Stimulated activated CD4-positive, alpha-beta T cell treated with anti-CD3 and anti-CD28 coated beads, TNF-alpha, amount 100 ng/mL, for 1 hour (primary cell): ENCODE measurements around the gene PDCL2.
A peak's percentile ranks its signal among the peaks of the same experiment; 100 is the strongest.
"Not testable (repeated sequence)": the region's sequence is repeated elsewhere in the genome, so short reads cannot be mapped to it uniquely, and the experiment has no call there.

ENCODE experiments used
- DNase-seq, 3 donors: peaks; one replicate each; pipeline ENCODE4 v3.0.0-alpha.2; 2020; ENCODE audit warnings: low read depth in 3 of 3, low spot score in 1 of 3

PDCL2 gene

GRCh38 chr4:55598641-55599040 lies 6.6 kb upstream of the PDCL2 start:
- DNase-seq = no peak

DNA sequence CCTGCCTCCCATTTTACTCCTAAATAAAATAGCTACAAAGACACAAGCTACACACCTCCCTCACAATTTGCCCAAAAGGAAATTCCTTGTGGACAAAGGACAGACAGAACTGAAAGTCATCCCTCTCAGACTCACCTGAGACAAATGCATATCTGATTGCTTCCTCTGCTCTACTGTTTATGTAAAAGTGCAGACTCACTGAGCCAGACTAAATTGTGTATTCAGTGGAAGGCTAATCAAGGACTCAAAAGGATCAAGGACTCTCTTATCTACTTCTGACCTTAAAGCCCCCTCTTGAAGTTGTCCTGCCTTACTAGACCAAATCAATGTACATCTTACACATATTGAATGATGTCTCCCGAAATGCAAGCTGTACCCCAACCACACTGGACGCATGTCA lies 3.9 kb downstream of the PDCL2 start:
- no peak for DNase-seq

- DNase-seq = not testable (repeated sequence)
Measured at GRCh38 chr4:55582773-55583172, 9.3 kb downstream of the PDCL2 start.

DNA sequence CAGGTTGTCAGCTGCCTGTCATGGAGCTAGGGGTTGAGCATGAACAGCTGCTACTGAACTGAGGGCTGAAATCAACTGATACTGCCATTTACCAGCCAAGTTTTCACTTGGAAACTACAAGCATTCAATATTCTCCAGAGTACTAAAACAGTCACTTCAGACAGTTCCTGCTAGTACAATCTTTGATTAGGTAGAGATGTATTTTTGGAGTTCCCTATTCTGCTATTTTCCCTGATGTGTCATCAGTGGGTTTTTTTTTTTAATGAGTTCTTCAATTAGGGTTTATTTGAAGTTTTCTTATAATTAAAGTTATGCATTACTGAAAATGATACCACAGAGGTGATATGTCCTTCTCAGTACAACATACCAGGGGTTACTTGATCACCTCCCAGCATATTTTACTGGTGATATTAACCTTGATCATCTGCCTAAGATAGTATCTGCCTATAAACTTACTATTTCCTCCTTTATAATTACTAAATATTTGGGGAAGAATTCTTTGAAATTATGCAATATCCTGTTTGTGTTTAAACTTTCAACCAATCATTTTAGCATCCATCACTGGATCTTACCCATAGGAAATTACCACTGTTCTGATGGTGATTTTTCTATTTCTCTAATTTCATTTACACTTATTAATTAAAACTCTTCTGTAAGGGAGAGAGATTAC lies 13.6 kb downstream of the PDCL2 start:
- DNase-seq = no peak

- no peak for DNase-seq
Measured at GRCh38 chr4:55575513-55575912, 16.5 kb downstream of the PDCL2 start.

GRCh38 chr4:55574252-55574651 lies 17.8 kb downstream of the PDCL2 start:
- DNase-seq = no peak

- no peak for DNase-seq
Measured at GRCh38 chr4:55571806-55572205, 20.2 kb downstream of the PDCL2 start.

- no peak for DNase-seq
Measured at GRCh38 chr4:55568905-55569504, 23.0 kb downstream of the PDCL2 start.

DNA sequence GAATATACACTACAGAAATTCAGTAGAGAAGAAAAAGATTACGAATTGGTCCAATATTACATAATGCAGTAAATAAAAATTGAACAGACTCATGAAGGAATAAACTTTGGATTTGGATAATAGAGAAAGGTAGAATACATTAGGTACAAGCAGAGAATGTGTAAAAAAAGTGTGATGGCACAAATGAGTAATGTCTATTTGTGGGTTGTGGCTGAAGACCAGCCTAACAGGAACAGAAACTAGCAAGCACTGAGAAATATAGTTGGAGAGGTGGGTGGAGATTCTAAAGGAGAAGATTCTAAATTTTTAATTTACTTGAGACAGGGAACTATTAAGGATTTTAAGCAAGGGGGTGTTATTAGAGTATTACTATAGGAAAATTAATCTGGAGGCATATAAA lies 30.2 kb downstream of the PDCL2 start:
- DNase-seq = no peak

DNA sequence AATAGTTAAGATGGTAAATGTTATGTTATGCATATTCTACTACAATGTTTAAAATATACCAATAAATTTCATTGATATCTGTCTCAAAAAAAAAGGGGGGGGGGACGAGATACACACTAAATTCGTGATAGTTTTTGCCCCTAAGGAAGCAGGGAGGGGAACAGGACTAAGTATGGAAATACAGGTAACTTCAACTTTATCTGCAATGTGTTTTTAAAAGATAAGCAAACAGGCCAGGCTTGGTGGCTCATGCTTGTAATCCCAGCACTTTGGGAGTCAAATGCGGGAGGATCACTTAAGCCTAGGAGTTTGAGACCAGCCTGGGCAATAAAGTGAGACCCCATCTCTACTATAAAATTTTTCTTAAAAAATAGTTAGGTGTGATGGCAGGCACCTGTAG lies 31.9 kb downstream of the PDCL2 start:
- no peak for DNase-seq

DNA sequence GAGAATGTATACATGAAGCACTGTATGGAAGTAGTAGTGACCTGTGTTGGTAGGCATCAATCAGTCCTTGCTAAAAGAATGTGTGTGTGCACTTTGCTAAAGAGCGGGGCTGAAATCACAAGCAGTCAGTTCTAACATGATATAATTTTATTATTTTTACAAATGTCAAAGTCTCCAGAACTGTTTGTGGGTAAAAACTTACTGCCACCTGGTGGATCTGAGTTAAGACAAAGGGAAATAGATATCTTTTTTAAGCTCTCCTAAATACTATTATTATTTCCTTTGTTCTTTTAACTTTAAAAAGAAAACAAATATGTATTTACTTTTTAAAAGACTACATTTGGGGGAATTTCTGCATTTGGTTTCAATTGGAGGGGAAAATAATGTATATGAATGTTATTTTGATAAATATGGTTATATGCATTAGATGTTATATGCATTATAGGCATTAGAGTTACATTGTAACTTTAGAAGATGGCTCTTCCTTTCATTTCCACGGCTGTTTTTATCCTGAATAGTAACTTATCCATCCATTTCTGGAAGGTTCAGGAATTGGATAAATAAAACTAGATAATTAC lies 37.5 kb downstream of the PDCL2 start:
- DNase-seq = no peak

- no peak for DNase-seq
Measured at GRCh38 chr4:55553441-55554201, 38.4 kb downstream of the PDCL2 start.

GRCh38 chr4:55551964-55552363 lies 40.1 kb downstream of the PDCL2 start:
- DNase-seq = not testable (repeated sequence)

GRCh38 chr4:55549888-55550287 lies 42.2 kb downstream of the PDCL2 start:
- no peak for DNase-seq

DNA sequence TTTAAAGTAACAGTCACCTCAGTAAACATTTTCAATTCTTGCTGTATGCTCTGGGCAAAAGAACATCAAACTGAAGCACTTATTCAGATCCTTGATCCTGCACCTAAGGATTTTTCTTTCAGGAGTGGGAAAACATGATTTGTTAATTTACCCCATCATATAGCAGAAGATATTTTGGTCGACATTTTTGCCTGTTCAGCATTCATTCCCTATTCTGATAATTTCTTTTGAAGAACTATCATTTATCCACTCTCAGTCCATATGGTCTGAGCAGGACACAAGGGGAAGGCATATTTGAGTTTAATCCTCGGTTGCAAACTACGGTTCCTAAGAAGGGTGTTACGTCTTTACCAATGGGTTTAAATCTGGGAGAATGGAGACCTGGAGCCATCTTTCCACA lies 44.1 kb downstream of the PDCL2 start:
- DNase-seq = no peak

DNA sequence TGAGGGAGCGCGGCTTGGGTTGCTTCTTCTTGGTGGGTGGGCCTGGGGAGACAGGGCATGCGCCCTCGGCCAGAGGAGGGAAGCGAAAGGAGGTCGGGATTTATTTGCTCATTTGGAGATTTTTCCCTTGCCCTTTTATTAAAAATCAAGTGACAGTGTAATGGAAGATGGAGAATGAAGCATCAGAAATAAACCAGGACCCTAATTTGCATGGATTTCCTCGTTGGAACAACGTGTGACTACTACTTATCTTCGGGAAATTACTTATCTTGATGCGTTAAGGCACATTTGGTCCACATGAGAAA lies 44.6 kb downstream of the PDCL2 start:
- DNase-seq = no peak

DNA sequence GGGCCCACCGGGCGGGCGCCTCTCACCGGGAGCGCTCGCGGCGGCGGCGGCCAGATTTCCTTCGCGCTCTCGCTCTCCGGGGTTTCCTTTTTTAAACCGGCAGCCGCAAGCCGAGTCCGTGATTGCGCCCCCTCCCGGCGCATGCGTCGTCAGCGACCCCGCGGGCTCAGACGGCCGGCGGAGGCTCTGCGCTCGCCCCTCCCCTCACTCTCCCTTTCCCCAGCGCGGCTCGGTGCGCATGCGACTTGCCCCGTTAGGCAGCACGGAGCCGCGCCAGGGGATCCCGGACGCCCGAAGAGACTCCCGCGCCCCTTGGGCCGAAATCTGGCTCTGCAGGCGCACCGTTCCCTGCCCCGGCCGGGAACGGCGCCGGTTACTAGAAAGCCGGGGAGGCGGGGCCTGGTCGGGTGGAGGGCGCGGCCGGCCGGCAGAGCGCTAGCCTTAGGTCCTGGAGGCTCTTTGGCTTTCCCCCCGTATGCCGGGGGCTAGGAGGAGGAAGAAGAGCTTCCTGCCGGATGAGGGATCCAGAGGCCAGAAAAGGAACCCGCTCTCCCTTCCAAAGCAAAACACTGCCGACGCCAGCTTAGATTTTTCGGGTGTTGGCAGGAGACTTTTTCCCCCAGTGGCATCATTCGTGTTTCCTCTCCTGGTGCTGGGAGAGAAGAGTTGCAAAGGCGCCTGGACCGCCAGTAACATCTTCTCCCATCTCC lies 45.1 kb downstream of the PDCL2 start, which contains the start of gene CLOCK:
Gene CLOCK (minus strand): TSS at position 154 of the 710 bp plus-strand sequence. CDS start 64,124 bp downstream, outside the sequence.
- peak; percentile 50 to 75 (median 69) for DNase-seq

- DNase-seq = no peak
Measured at GRCh38 chr4:55546506-55546755, 45.6 kb downstream of the PDCL2 start.

DNA sequence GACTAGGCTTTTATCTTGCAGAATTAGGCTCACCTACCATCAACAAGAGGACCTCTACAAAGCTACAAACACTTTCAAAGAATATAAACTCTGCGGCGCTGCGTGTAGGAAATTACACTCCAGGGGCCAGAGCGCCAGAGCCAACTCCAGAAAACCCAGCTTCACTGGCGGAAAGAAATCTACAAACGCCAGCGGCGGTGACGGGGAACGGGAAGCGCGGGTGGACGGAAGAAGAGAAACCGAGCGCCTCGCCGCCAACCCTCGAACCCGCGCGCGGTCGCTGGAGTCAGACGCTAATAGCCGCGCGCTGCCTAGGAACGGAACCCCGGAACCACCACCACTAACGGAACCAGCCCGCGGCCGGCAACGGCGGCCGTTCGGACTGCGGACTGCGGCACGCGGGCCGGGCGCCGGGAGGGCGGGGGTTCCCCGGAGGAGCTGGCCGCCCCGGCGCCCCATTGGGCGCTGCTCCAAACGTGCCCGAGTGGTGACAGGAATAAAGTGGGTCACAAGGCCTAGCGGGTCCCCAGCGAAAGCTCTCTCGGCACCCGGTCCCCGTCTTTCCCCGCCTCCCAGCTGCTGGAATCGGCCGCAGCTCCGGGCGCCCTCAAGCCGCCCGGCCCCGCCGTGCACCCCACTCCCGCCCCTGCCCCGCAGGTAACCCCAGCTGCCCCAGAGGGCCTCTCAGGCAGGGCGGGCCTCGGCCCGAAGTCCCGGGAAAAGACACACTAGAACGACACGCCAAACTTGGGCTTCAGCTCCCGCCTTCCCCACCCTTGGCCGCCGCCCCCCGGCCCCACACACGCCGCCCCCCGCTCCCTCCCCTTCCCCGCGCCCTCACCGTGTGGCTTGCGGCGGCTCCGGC lies 46.2 kb downstream of the PDCL2 start:
- DNase-seq = peak; percentile 7 to 49 (median 20)

DNA sequence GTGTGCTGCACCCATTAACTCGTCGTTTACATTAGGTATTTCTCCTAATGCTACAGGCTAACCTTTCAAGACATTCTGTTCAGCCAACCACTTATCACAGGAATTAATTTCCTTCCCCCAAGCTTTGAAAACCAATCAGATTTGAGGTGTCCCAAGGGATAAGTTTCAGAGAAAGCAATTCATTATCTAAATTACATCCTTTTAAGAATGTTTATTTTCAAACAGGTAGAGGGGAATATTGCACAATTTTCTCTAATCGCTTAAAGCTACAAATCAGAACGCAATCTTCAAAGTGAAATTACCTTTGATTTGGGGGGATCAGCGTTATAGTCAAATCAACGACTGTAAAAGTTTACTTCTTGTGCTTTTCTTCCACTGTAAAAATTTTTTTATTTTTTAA lies 46.9 kb downstream of the PDCL2 start:
- no peak for DNase-seq

DNA sequence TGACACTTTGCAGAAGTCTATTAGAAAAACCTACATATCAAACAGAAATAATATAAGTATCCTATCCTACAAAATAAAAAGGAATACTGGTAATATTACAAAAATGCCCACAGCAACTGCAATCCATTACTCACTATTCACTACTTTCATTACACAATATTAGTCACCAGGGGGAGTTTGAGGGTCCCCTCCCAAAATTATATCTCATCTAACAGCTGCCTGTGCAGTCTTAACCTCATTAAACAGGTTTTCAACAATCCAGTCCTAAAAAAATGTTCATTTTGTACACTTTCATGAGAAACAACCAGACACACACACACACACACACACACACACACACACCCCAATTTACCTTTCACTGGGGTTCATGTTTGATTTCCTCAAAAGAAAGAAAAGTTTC lies 48.2 kb downstream of the PDCL2 start:
- DNase-seq = no peak
